ENCODE results near the gene KIF3C. TPM values are rescaled to one million over a fixed set of nuclear protein-coding genes. Genes with fewer than 3 reads are reported as not detected.
A peak's percentile ranks its signal among the peaks of the same experiment; 100 is the strongest.
"Not testable (repeated sequence)": the region's sequence is repeated elsewhere in the genome, so short reads cannot be mapped to it uniquely, and the experiment has no call there.

KIF3C gene
- total and polyA plus RNA-seq, 2 of the 8 experiments (the other 6 are each of a cell fraction or from before 2014, with no cell fraction given), result 13.4 to 58.1 TPM

DNA sequence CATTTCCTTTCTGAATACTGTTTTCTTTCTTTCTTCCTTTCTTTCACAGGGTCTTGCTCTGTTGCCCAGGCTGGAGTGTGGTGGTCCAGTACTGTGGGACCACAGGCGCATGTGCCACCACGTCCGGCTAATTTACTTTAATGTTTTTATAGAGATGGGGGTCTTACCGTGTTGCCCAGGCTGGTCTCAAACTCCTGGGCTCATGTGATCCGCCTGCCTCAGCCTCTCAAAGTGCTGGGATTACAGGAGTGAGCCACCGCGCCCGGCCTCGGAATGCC lies 68.7 kb downstream of the KIF3C start:
- not testable (repeated sequence) for H4K91ac ChIP-seq (replicated peaks; ENCODE audit: insufficient read length, low read length); DNase-seq (ENCODE audit: low read depth in 1 of 2, low spot score in 2 of 2); H3K23me2 ChIP-seq (ENCODE audit: low read depth, low read length); H2BK15ac ChIP-seq (ENCODE audit: low read length); H4K8ac ChIP-seq (ENCODE audit: extremely low read depth, insufficient read depth, low read length); H3K9ac ChIP-seq (replicated peaks in 1 of 4; ENCODE audit: extremely low read depth in 1 of 4, low read depth in 3 of 4, low read length in 3 of 4); H2AK5ac ChIP-seq (ENCODE audit: low read depth, low read length); H3K9me3 ChIP-seq (ENCODE audit: insufficient read depth in 2 of 2, low read depth in 1 of 2, low read length in 1 of 2); H3K79me2 ChIP-seq (ENCODE audit: control insufficient read depth in 1 of 2, insufficient read depth in 2 of 2, low read length in 2 of 2); H3K27me3 ChIP-seq (replicated peaks in 1 of 4; ENCODE audit: control insufficient read depth in 3 of 4, extremely low read depth in 1 of 4, insufficient read depth in 3 of 4, low read length in 3 of 4); H4K5ac ChIP-seq (ENCODE audit: insufficient read length, low read depth, low read length); H3K79me1 ChIP-seq (ENCODE audit: low read depth, low read length); H3K36me3 ChIP-seq (ENCODE audit: control insufficient read depth in 2 of 4, insufficient read depth in 4 of 4, low read length in 3 of 4); H2BK12ac ChIP-seq (ENCODE audit: low read depth, low read length); H4K20me1 ChIP-seq (replicated peaks in 1 of 2; ENCODE audit: control insufficient read depth in 1 of 2, insufficient read depth in 2 of 2, low read length in 2 of 2); H3K27ac ChIP-seq (ENCODE audit: low read depth, low read length); FAIRE-seq; H3K23ac ChIP-seq (ENCODE audit: insufficient read length); H3K56ac ChIP-seq (replicated peaks; ENCODE audit: insufficient read length, low read depth, low read length); H2AFZ ChIP-seq (ENCODE audit: low read length); H3K4ac ChIP-seq (replicated peaks; ENCODE audit: insufficient read length, low read depth, low read length); H2BK120ac ChIP-seq (replicated peaks; ENCODE audit: low read depth, low read length); H3K4me1 ChIP-seq (replicated peaks in 1 of 4; ENCODE audit: control insufficient read depth in 3 of 4, insufficient read depth in 4 of 4, low read length in 3 of 4); H2BK20ac ChIP-seq (ENCODE audit: low read length); H3K14ac ChIP-seq (ENCODE audit: insufficient read length)
- ChIA-PET CTCF (ENCODE audit: partially characterized antibody) (interaction anchor here (1.8 kb wide), 1 partner anchor 62 kb away, joined by 4 read pairs; no protein-coding TSS in a partner anchor), POLR2A (ENCODE audit: partially characterized antibody) (interaction anchor here (1.1 to 1.3 kb wide), 3 partner anchors 10 to 35 kb away, joined by 3 to 5 read pairs (median 3); partner anchors contain the start of gene ASXL2)
- H2BK5ac ChIP-seq (ENCODE audit: low read depth, low read length), result 0 out of 2 replicates have a peak overlapping the region, but pooled peaks have one; percentile 52
- WGBS, 2 experiments (ENCODE audit: extremely low coverage in 1 of 2, insufficient coverage in 1 of 2, insufficient read length in 1 of 2, insufficient replicate concordance in 2 of 2, low coverage in 1 of 2, low lambda C conversion rate in 2 of 2, missing lambda C conversion rate in 1 of 2), result 71% methylated on average over 9 of the region's 9 CpGs; no CpG with 5 or more reads in 1 of the 2 experiments
- H3K4me2 ChIP-seq (ENCODE audit: insufficient read depth in 1 of 2, low read depth in 2 of 2, low read length in 2 of 2), result peak overlapping the region; percentile 62 to 66
- H3K4me3 ChIP-seq (ENCODE audit: extremely low read depth in 1 of 4, insufficient read depth in 2 of 4, low read depth in 3 of 4, low read length in 4 of 4), result peak overlapping the region in 2 of 4 experiments; percentile 16 to 42; a peak in 4 of 8 replicates
- peak overlapping the region; percentile 48; the same call in 1 of the 2 replicates for H3K18ac ChIP-seq (ENCODE audit: extremely low read depth, low read length)
- peak; percentile 53; the same call in 1 of the 2 replicates for TF ChIP-seq KDM1A (IDR thresholded peaks at IDR 0.05; ENCODE audit: borderline replicate concordance, low read length)

Data from H1 (cell line).